ENCODE measurements around the gene ABLIM2.
"Not testable (repeated sequence)": the region's sequence is repeated elsewhere in the genome, so short reads cannot be mapped to it uniquely, and the experiment has no call there.

The ABLIM2 gene

GRCh38 chr4:7924163-7924562 lies 234.4 kb downstream of the ABLIM2 start:
- no peak for DNase-seq

DNA sequence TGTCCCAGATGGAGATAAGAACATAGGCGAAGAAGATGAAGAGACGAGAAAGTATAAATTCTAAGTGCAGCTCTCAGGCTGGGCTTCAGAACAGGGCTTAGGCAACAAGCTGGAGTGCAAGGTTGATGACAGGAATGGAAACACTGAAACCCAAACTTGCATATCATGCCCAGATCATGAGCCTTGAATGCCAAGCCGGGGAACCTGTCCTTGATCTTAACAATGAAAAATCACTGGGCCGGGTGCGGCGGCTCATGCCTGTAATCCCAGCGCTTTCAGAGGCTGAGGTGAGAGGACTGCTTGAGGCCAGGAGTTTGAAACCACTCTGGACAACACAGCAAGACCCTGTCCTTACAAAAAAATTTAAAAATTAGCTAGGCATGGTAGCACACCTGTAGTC lies 236.1 kb downstream of the ABLIM2 start:
- no peak for DNase-seq

GRCh38 chr4:7918981-7919380 lies 239.6 kb downstream of the ABLIM2 start:
- DNase-seq = no peak

DNA sequence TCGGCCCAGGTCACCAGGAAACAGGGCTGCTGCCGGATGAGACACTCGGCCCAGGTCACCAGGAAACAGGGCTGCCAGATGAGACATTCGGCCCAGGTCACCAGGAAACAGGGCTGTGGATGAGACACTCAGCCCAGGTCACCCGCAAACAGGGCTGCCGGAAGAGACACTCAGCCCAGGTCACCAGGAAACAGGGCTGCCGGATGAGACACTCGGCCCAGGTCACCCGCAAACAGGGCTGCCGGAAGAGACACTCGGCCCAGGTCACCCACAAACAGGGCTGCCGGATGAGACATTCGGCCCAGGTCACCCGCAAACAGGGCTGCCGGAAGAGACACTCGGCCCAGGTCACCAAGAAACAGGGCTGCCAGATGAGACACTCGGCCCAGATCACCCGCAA lies 240.4 kb downstream of the ABLIM2 start:
- DNase-seq = not testable (repeated sequence)

- no peak for DNase-seq
Measured at GRCh38 chr4:7917669-7918068, 240.9 kb downstream of the ABLIM2 start.

DNA sequence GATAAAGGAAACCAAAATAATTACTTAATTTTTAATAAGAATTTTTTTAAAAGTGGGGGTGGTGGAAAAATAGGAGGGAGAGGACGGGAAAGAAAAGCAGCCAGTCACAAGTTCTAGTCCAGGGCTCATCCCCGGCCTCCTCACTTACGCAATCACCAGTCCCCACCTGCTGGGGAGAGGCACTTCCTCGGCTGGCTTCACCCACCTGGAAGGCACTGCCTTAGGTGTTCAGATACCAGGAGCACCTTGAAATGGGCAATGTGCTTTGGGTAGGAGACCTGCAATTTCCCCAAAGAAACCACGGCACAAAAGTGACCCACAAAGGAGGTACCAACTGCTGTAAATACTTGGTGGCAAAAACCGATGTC lies 242.8 kb downstream of the ABLIM2 start:
- no peak for DNase-seq

Data from T1000 (cell line).